Measurements from ENCODE around the gene CEP57.
"Not testable (repeated sequence)": the region's sequence is repeated elsewhere in the genome, so short reads cannot be mapped to it uniquely, and the experiment has no call there.

CEP57 gene

DNA sequence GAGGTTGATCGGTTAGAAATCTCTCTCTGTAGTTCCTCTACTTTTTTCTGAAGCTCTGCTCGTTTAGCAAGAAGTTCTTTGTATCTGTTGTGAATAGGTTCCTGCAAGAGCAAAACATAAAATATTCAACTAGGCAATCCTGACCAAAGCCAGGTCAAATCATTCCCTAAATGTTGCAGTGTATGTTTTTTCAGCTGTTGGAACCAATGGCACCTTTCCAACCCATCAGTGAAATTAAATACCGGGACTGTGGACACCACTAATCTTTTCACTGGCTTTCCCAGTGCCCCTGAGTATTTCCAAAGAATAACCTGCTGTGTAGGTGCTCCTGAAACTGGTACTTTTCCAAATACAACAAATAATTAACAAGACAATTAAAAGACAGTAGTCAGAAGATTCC, 45.1 kb downstream of the CEP57 start:
- no peak overlapping the region for H3K4me3 ChIP-seq (ENCODE audit: low read length)
- peak; percentile 17 for DNase-seq (ENCODE audit: low read depth)
- TF ChIP-seq, protein P1, sequence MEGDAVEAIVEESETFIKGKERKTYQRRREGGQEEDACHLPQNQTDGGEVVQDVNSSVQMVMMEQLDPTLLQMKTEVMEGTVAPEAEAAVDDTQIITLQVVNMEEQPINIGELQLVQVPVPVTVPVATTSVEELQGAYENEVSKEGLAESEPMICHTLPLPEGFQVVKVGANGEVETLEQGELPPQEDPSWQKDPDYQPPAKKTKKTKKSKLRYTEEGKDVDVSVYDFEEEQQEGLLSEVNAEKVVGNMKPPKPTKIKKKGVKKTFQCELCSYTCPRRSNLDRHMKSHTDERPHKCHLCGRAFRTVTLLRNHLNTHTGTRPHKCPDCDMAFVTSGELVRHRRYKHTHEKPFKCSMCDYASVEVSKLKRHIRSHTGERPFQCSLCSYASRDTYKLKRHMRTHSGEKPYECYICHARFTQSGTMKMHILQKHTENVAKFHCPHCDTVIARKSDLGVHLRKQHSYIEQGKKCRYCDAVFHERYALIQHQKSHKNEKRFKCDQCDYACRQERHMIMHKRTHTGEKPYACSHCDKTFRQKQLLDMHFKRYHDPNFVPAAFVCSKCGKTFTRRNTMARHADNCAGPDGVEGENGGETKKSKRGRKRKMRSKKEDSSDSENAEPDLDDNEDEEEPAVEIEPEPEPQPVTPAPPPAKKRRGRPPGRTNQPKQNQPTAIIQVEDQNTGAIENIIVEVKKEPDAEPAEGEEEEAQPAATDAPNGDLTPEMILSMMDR (conservative IDR thresholded peaks at IDR 0.05; ENCODE audit: low read length): no peak

DNA sequence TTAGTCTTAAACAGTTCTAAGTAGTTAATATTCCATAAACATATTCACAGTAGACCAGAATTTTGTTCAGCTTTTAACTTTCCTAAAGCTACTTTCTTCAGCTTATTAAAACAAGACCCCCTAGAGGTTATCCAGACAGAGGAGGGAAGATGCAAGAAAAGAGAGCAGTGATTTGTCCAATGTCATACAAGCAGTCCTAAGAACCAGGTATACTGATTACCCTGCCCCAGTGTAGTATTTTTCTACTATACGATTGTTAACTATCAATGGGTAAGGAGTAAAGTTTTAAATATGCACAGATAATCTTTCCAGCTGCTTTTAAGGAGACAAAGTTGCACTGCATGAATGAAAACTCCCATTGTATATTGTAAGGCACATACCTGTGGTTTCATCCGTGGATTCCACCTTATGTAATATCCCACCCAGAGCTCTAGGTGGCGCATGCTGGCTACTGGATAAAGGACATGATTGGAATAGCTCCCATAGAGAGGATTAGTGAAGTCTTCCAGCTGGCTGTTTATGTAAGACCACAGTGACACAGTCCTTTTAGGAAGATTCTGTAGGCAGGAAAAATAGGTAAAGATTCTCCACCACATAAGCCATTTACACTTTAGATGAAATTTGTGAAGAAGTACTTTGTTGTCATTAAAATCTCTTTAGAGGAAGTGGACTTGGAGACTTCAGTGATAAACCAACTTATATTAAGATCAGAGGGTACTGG, 45.6 kb downstream of the CEP57 start:
- TF ChIP-seq, protein P1 (conservative IDR thresholded peaks at IDR 0.05; ENCODE audit: low read length): peak; percentile 94
- DNase-seq (ENCODE audit: low read depth): peak; percentile 92
- no peak overlapping the region for H3K4me3 ChIP-seq (ENCODE audit: low read length)

DNA sequence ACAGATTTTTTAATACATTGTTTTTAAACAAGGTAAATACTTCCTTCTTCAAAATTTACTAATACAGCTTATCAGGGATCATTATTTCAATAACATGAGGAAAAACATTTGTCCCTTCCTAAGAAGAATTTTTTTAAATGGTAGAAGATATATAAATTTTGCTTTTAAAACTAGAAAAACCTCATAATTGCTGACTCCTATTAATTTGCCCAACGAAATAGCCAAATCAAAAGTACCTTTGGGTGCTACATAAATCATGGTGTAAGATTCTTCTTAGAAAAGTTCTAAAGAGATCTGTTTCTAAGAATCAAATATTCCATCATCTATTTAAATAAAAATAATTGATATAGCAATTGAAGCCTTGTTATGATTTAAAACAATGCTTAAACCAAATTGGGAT, 54.9 kb downstream of the CEP57 start:
- H3K4me3 ChIP-seq (ENCODE audit: low read length): no peak overlapping the region
- DNase-seq (ENCODE audit: low read depth): no peak
- TF ChIP-seq, protein P1 (conservative IDR thresholded peaks at IDR 0.05; ENCODE audit: low read length): no peak

DNA sequence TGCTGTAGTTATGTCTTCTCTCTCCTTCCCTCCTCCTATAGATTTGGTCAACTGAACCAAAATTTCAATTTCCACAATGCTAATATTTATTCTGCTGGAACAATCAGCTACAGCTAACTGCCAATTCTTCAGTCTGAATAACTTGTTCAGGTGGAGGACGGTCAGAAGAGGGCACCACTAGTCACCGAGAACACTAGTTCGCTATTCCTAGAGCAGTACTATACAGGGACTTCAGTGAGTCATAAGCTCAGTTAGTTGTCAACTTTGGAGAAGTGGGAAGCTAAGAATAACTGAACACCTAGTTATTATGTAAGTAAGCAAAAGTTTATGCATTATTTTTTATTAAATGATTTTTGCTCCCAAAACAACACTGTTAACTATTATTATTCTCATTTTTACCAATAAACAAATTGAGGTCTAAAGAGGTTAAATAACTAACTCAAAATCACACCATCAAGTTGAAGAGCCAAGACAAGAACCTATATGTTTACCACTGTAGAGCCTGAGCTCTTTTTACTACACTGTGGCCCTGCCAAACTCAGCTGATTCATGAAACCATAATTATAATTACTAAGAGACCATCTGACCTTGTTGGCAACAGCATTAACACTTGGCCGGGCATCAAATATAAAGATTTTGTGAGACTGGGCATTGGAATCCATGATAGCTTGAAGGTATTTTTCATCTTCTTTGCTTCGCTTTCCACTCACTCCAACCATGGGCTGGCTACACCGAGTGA, 59.0 kb downstream of the CEP57 start:
- H3K4me3 ChIP-seq (ENCODE audit: low read length): no peak overlapping the region
- DNase-seq (ENCODE audit: low read depth): peak; percentile 69
- TF ChIP-seq, protein P1 (conservative IDR thresholded peaks at IDR 0.05; ENCODE audit: low read length): peak; percentile 63

DNA sequence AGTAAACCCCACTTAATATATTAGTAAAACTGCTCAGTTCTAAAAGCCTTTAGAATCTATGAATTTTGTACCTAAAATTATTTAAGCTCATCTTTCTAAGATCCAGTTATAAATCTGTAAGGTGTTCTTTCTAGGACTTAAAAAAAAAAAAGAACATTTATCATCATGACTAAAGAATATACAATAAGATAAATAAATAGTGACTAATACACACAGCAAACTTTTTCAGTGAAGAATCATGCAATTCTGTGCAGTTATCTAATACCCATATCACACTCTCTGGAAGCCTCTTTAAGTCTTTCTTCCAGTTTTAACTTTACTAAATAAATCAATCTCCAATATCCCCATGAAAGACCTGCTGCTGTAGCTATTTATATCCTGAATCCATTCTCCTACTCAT, 59.8 kb downstream of the CEP57 start:
- TF ChIP-seq, protein P1 (conservative IDR thresholded peaks at IDR 0.05; ENCODE audit: low read length): no peak
- no peak overlapping the region for H3K4me3 ChIP-seq (ENCODE audit: low read length)
- DNase-seq (ENCODE audit: low read depth): no peak

DNA sequence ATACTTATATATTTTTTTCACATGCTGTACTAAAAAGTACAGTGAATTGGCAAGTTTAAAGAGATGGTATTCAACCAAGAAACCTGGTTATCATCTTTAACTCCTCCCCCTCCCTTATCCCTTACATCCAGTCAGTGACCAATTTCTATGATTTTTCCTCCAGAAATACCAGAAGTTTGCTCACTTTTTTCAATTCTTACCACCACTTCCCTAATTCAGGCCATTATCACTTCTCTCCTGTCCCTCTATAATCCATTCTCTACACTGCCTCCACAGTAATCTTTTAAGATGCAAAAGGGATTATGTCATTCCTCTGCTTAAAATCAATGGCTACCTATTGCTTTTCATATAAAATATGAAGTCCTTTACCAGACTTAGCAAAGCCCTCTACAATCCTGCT, 62.8 kb downstream of the CEP57 start:
- DNase-seq (ENCODE audit: low read depth): no peak
- H3K4me3 ChIP-seq (ENCODE audit: low read length): no peak overlapping the region
- TF ChIP-seq, protein P1 (conservative IDR thresholded peaks at IDR 0.05; ENCODE audit: low read length): no peak

DNA sequence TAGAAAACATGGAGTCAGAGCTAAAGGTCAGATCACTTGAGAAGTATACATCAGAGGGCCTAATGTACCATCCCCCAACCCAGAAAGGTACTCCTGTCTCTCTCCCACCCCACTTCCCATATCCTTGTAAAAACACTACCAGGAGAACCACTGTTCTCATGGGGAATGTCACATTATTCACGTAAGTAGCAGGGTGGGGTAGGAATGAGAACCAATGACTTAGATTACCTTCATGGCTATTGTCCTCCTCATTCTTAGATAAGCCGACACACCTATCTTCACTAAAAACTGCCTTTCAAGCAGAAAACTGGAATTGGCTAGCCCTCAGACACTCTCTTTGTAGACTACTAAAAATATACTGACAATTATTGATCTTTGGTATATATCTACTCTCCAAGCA, 63.6 kb downstream of the CEP57 start:
- no peak overlapping the region for H3K4me3 ChIP-seq (ENCODE audit: low read length)
- DNase-seq (ENCODE audit: low read depth): no peak
- TF ChIP-seq, protein P1 (conservative IDR thresholded peaks at IDR 0.05; ENCODE audit: low read length): no peak

DNA sequence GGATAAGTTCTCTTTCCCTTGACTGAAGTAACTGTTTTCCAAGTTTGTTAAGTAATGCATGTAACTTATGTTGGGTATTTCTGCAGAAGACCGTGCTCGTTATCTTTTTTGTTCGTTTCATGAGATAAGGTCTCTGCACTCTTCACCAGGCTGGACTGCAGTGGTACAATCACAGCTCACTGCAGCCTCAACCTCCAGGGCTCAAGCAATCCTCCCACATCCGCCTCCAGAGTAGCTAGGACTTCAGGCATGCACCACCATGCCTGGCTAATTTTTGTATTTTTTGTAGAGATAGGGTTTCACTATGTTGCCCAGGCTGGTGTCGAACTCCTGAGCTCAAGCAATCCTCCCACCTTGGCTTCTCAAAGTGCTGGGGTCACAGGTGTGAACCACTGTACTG, 64.1 kb downstream of the CEP57 start:
- H3K4me3 ChIP-seq (ENCODE audit: low read length); DNase-seq (ENCODE audit: low read depth): not testable (repeated sequence)

DNA sequence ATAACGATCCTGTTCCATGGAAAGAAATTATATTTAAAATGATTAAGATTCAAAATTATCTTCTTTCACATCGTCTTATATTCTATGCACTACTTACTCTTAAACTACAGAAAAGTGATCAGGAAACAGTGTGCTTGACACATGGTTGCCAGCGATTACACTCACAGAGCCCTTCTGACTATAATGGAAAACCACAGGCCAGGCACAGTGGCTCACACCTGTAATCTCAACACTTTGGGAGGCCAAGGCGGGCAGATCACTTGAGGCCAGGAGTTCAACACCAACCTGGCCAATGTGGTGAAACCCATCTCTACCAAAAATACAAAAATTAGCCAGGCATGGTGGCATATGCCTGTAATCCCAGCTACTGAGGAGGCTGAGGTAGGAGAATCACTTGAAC, 69.7 kb downstream of the CEP57 start:
- H3K4me3 ChIP-seq (ENCODE audit: low read length); DNase-seq (ENCODE audit: low read depth): not testable (repeated sequence)

All from AG10803 (cell line).